HG02943 (cell line): ENCODE data around the gene CFAP300.

ENCODE experiments used
- ATAC-seq: cut with Tn5 transposase; IDR thresholded peaks from one replicate; pipeline ENCODE4 v1.9.1; 2021; ENCODE audit warnings: mild to moderate bottlenecking, low read depth, moderate library complexity; ENCODE audit not compliant: unreplicated experiment

The CFAP300 gene

GRCh38 chr11:102047305-102047924 lies at the start of gene CFAP300:
CFAP300 (plus strand) TSS chr11:102047437; CDS start chr11:102047471, 34 bp downstream.
- ATAC-seq, result no peak

GRCh38 chr11:102001657-102002338 lies 45.4 kb upstream of the CFAP300 start:
- no peak for ATAC-seq

- ATAC-seq, result no peak
These were observed 43.0 kb upstream of the CFAP300 start for GRCh38 chr11:102004220-102004619.

- ATAC-seq, result no peak
These were observed 41.9 kb upstream of the CFAP300 start for GRCh38 chr11:102005306-102005705.

GRCh38 chr11:102006835-102007566 lies 40.2 kb upstream of the CFAP300 start:
- no peak for ATAC-seq

- ATAC-seq, result peak; percentile 79
These were observed 39.4 kb upstream of the CFAP300 start for GRCh38 chr11:102007567-102008437.

- no peak for ATAC-seq
These were observed 36.3 kb upstream of the CFAP300 start for GRCh38 chr11:102010776-102011494.

GRCh38 chr11:102012946-102013345 lies 34.3 kb upstream of the CFAP300 start:
- ATAC-seq, result no peak

GRCh38 chr11:102014756-102015155 lies 32.5 kb upstream of the CFAP300 start:
- no peak for ATAC-seq

- no peak for ATAC-seq
These were observed 30.2 kb upstream of the CFAP300 start for GRCh38 chr11:102017026-102017425.

- no peak for ATAC-seq
These were observed 21.0 kb upstream of the CFAP300 start for GRCh38 chr11:102026217-102026616.

GRCh38 chr11:102026959-102027358 lies 20.3 kb upstream of the CFAP300 start:
- ATAC-seq, result no peak

- ATAC-seq, result no peak
These were observed 10.5 kb upstream of the CFAP300 start for GRCh38 chr11:102036757-102037156.

- ATAC-seq, result no peak
These were observed 396 bp upstream of the CFAP300 start for GRCh38 chr11:102046841-102047240.

- no peak for ATAC-seq
These were observed 3.8 kb downstream of the CFAP300 start for GRCh38 chr11:102050927-102051575.

- ATAC-seq, result no peak
These were observed 14.0 kb downstream of the CFAP300 start for GRCh38 chr11:102061276-102061675.

- ATAC-seq, result no peak
These were observed 14.9 kb downstream of the CFAP300 start for GRCh38 chr11:102062106-102062505.

- no peak for ATAC-seq
These were observed 17.1 kb downstream of the CFAP300 start for GRCh38 chr11:102064316-102064715.

GRCh38 chr11:102070766-102071165 lies 23.5 kb downstream of the CFAP300 start:
- no peak for ATAC-seq
